Measurements from ENCODE around the gene MEPCE.

DNA sequence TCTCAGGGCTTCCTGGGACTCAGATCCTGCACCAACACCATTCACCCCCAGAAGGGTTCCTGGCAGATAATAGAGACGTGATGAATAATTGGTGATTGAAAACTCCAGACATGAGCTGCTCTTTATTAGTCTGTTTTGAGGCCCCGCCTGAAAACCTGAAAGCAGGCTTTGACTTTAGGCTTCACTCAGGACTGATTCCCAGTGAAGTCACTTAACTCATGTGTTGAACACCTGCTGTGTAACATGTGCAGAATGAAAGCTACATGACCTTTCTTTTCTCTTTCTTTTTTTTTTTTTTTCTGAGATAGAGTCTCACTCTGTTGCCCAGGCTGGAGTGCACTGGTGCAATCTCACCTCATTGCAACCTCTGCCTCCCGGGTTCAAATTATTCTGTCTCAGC is 25.6 kb downstream of the MEPCE start:
- TF ChIP-seq, protein P1, sequence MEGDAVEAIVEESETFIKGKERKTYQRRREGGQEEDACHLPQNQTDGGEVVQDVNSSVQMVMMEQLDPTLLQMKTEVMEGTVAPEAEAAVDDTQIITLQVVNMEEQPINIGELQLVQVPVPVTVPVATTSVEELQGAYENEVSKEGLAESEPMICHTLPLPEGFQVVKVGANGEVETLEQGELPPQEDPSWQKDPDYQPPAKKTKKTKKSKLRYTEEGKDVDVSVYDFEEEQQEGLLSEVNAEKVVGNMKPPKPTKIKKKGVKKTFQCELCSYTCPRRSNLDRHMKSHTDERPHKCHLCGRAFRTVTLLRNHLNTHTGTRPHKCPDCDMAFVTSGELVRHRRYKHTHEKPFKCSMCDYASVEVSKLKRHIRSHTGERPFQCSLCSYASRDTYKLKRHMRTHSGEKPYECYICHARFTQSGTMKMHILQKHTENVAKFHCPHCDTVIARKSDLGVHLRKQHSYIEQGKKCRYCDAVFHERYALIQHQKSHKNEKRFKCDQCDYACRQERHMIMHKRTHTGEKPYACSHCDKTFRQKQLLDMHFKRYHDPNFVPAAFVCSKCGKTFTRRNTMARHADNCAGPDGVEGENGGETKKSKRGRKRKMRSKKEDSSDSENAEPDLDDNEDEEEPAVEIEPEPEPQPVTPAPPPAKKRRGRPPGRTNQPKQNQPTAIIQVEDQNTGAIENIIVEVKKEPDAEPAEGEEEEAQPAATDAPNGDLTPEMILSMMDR (IDR thresholded peaks at IDR 0.05), result no peak
- TF ChIP-seq POLR2A (IDR thresholded peaks at IDR 0.05) (no peak), EP300 (IDR thresholded peaks at IDR 0.05) (no peak)
